ENCODE measurements around the gene MYH8.

GRCh38 chr17:10420811-10421210 lies 939 bp downstream of the MYH8 start:
- TF ChIP-seq, protein P1, sequence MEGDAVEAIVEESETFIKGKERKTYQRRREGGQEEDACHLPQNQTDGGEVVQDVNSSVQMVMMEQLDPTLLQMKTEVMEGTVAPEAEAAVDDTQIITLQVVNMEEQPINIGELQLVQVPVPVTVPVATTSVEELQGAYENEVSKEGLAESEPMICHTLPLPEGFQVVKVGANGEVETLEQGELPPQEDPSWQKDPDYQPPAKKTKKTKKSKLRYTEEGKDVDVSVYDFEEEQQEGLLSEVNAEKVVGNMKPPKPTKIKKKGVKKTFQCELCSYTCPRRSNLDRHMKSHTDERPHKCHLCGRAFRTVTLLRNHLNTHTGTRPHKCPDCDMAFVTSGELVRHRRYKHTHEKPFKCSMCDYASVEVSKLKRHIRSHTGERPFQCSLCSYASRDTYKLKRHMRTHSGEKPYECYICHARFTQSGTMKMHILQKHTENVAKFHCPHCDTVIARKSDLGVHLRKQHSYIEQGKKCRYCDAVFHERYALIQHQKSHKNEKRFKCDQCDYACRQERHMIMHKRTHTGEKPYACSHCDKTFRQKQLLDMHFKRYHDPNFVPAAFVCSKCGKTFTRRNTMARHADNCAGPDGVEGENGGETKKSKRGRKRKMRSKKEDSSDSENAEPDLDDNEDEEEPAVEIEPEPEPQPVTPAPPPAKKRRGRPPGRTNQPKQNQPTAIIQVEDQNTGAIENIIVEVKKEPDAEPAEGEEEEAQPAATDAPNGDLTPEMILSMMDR (IDR thresholded peaks at IDR 0.05), result no peak
- TF ChIP-seq POLR2A (IDR thresholded peaks at IDR 0.05), result no peak

All from body of pancreas (tissue), 4 donors.